ENCODE results near the gene SIGLEC10. TPM values are rescaled to one million over a fixed set of nuclear protein-coding genes. Genes with fewer than 3 reads are reported as not detected.

The SIGLEC10 gene
- total and polyA plus RNA-seq, 9 of the 15 experiments (the other 6 are each of a cell fraction or from before 2014, with no cell fraction given), result 0.10 to 1.8 (median 0.82) TPM

DNA sequence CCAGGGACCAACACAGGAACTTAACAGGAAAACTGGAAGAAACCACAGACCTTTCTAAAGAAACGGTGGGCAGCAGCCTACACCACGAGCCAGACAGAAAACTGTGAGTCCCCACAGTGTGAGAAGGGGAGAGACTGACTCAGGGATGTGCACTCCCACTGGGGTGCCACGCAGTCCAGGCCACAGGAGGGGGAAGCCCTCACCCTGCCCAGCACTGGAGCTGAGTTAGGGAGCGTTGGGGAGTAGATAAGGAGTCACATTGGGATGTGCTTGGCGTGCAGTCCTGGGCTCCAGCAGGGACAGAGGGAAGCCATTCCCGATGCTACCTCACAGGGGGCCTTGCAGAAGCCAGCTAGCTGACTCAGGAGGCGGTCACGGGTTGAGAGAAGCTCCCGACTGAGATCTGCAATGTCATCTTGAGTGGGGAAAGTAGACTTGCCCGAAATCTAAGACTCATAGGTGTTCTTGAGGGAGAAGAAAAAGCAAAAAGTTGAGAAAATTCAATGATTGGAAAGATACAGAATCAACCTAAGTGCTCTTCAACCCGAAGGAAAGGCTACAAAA, 23.5 kb upstream of the SIGLEC10 start (continued):
- TF ChIP-seq NR2C2 (CRISPR knock-in tag; IDR thresholded peaks at IDR 0.05), result peak; percentile 54; the same call in 1 of the 2 replicates
- no peak for TF ChIP-seq NR2C2 (tag; IDR thresholded peaks at IDR 0.05)
- no peak for TF ChIP-seq MYNN (IDR thresholded peaks at IDR 0.05)
- no peak for TF ChIP-seq MYNN (CRISPR knock-in tag; IDR thresholded peaks at IDR 0.05)
- TF ChIP-seq, protein P1, sequence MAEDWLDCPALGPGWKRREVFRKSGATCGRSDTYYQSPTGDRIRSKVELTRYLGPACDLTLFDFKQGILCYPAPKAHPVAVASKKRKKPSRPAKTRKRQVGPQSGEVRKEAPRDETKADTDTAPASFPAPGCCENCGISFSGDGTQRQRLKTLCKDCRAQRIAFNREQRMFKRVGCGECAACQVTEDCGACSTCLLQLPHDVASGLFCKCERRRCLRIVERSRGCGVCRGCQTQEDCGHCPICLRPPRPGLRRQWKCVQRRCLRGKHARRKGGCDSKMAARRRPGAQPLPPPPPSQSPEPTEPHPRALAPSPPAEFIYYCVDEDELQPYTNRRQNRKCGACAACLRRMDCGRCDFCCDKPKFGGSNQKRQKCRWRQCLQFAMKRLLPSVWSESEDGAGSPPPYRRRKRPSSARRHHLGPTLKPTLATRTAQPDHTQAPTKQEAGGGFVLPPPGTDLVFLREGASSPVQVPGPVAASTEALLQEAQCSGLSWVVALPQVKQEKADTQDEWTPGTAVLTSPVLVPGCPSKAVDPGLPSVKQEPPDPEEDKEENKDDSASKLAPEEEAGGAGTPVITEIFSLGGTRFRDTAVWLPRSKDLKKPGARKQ (CRISPR knock-in tag; IDR thresholded peaks at IDR 0.05), result no peak
- TF ChIP-seq ZFP1 (CRISPR knock-in tag; IDR thresholded peaks at IDR 0.05), result no peak
- TF ChIP-seq ZNF316 (IDR thresholded peaks at IDR 0.05), result peak; percentile 98
- TF ChIP-seq, protein P2, sequence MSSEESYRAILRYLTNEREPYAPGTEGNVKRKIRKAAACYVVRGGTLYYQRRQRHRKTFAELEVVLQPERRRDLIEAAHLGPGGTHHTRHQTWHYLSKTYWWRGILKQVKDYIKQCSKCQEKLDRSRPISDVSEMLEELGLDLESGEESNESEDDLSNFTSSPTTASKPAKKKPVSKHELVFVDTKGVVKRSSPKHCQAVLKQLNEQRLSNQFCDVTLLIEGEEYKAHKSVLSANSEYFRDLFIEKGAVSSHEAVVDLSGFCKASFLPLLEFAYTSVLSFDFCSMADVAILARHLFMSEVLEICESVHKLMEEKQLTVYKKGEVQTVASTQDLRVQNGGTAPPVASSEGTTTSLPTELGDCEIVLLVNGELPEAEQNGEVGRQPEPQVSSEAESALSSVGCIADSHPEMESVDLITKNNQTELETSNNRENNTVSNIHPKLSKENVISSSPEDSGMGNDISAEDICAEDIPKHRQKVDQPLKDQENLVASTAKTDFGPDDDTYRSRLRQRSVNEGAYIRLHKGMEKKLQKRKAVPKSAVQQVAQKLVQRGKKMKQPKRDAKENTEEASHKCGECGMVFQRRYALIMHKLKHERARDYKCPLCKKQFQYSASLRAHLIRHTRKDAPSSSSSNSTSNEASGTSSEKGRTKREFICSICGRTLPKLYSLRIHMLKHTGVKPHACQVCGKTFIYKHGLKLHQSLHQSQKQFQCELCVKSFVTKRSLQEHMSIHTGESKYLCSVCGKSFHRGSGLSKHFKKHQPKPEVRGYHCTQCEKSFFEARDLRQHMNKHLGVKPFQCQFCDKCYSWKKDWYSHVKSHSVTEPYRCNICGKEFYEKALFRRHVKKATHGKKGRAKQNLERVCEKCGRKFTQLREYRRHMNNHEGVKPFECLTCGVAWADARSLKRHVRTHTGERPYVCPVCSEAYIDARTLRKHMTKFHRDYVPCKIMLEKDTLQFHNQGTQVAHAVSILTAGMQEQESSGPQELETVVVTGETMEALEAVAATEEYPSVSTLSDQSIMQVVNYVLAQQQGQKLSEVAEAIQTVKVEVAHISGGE (CRISPR knock-in tag; IDR thresholded peaks at IDR 0.05), result no peak
- TF ChIP-seq RBM39 (optimal IDR thresholded peaks at IDR 0.05; ENCODE audit: low read depth, low read length), result no peak
- TF ChIP-seq TBL1XR1 (IDR thresholded peaks at IDR 0.05; ENCODE audit: low read length in 2 of 2), result no peak; a peak in 1 of 4 replicates
- TF ChIP-seq, protein P3, sequence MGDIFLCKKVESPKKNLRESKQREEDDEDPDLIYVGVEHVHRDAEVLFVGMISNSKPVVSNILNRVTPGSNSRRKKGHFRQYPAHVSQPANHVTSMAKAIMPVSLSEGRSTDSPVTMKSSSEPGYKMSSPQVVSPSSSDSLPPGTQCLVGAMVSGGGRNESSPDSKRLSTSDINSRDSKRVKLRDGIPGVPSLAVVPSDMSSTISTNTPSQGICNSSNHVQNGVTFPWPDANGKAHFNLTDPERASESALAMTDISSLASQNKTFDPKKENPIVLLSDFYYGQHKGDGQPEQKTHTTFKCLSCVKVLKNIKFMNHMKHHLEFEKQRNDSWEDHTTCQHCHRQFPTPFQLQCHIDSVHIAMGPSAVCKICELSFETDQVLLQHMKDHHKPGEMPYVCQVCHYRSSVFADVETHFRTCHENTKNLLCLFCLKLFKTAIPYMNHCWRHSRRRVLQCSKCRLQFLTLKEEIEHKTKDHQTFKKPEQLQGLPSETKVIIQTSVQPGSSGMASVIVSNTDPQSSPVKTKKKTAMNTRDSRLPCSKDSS (IDR thresholded peaks at IDR 0.05; ENCODE audit: low read depth, partially characterized antibody), result no peak
- TF ChIP-seq ZNF197 (CRISPR knock-in tag; IDR thresholded peaks at IDR 0.05; ENCODE audit: low read depth), result no peak
- no peak for TF ChIP-seq ZNF347 (CRISPR knock-in tag; IDR thresholded peaks at IDR 0.05; ENCODE audit: low read depth)
- TF ChIP-seq KDM5B (IDR thresholded peaks at IDR 0.05; ENCODE audit: insufficient replicate concordance, low read depth, low read length), result peak; percentile 42
- no peak for TF ChIP-seq MIER1 (IDR thresholded peaks at IDR 0.05; ENCODE audit: low read depth)
- TF ChIP-seq TAF7 (tag; IDR thresholded peaks at IDR 0.05), result peak; percentile 21; the same call in 1 of the 2 replicates
- TF ChIP-seq CTBP1 (IDR thresholded peaks at IDR 0.05; ENCODE audit: borderline replicate concordance), result peak; percentile 45; the same call in 1 of the 2 replicates
- no peak for TF ChIP-seq TGIF2 (CRISPR knock-in tag; IDR thresholded peaks at IDR 0.05)
- TF ChIP-seq POLR2A (conservative IDR thresholded peaks at IDR 0.05), result 0 out of 2 replicates have a peak, but pooled peaks have one; percentile 43
- TF ChIP-seq, protein P4, sequence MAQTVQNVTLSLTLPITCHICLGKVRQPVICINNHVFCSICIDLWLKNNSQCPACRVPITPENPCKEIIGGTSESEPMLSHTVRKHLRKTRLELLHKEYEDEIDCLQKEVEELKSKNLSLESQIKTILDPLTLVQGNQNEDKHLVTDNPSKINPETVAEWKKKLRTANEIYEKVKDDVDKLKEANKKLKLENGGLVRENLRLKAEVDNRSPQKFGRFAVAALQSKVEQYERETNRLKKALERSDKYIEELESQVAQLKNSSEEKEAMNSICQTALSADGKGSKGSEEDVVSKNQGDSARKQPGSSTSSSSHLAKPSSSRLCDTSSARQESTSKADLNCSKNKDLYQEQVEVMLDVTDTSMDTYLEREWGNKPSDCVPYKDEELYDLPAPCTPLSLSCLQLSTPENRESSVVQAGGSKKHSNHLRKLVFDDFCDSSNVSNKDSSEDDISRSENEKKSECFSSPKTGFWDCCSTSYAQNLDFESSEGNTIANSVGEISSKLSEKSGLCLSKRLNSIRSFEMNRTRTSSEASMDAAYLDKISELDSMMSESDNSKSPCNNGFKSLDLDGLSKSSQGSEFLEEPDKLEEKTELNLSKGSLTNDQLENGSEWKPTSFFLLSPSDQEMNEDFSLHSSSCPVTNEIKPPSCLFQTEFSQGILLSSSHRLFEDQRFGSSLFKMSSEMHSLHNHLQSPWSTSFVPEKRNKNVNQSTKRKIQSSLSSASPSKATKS (CRISPR knock-in tag; IDR thresholded peaks at IDR 0.05), result no peak
- peak; percentile 51; the same call in 1 of the 2 replicates for TF ChIP-seq NFRKB (IDR thresholded peaks at IDR 0.05; ENCODE audit: low read depth)

All from K562 (cell line).